ENCODE results near the gene JTB.

The JTB gene

GRCh38 chr1:153963850-153964331, 13.6 kb downstream of the JTB start:
- H4K20me1 ChIP-seq (ENCODE audit: insufficient read depth, low read length): no peaks in the 10 kb centered on the region; the same call in 1 of the 2 replicates
- H2AFZ ChIP-seq (ENCODE audit: low read depth, low read length): peak overlapping the region; percentile 84
- DNase-seq (no peak), ATAC-seq (ENCODE audit: insufficient read depth, low read depth) (no peak)
- H3K79me2 ChIP-seq (ENCODE audit: insufficient read depth, low read length): peaks cover 74% of the 10 kb centered on the region
- peaks cover 71% of the 10 kb centered on the region for H3K4me1 ChIP-seq (ENCODE audit: insufficient read depth, low read length)
- peak overlapping the region; percentile 87 for H3K9ac ChIP-seq (ENCODE audit: low read depth, low read length)
- peak overlapping the region; percentile 80 for H3K27ac ChIP-seq (ENCODE audit: low read length)
- H3K4me2 ChIP-seq (ENCODE audit: insufficient read depth, low read length): peak overlapping the region; percentile 91
- H3K4me3 ChIP-seq (ENCODE audit: low read depth in 1 of 2, low read length in 2 of 2): peak overlapping the region; percentile 80 to 89; a peak in 3 of 4 replicates
- H3K36me3 ChIP-seq (ENCODE audit: insufficient read depth, low read length): peaks cover 24% of the 10 kb centered on the region
- H3K27me3 ChIP-seq (ENCODE audit: insufficient read depth, low read length, poor library complexity): no peaks in the 10 kb centered on the region
- no peaks in the 10 kb centered on the region for H3K9me3 ChIP-seq (ENCODE audit: insufficient read depth, low read length, severe bottlenecking)
- TF ChIP-seq CTCF (IDR thresholded peaks at IDR 0.05; ENCODE audit: borderline replicate concordance, extremely low read depth, low read length, poor library complexity, severe bottlenecking): no peak

GRCh38 chr1:153963030-153963849, 14.2 kb downstream of the JTB start, which contains the start of gene SLC39A1:
Gene SLC39A1, minus strand, starts transcription at chr1:153963537. Its CDS starts 822 bp downstream, at chr1:153962715.
- peak; percentile 70 for ATAC-seq (ENCODE audit: insufficient read depth, low read depth)
- Histone ChIP-seq H3K36me3 (ENCODE audit: insufficient read depth, low read length) (peaks cover 24% of the 10 kb centered on the region), H3K4me2 (ENCODE audit: insufficient read depth, low read length) (peak within 1 kb of the TSS; percentile 91), H3K4me1 (ENCODE audit: insufficient read depth, low read length) (peaks cover 67% of the 10 kb centered on the region), H3K27ac (ENCODE audit: low read length) (peak within 1 kb of the TSS; percentile 80), H3K79me2 (ENCODE audit: insufficient read depth, low read length) (peaks cover 71% of the 10 kb centered on the region), H2AFZ (ENCODE audit: low read depth, low read length) (peak within 1 kb of the TSS; percentile 90), H3K27me3 (ENCODE audit: insufficient read depth, low read length, poor library complexity) (no peaks in the 10 kb centered on the region), H3K9me3 (ENCODE audit: insufficient read depth, low read length, severe bottlenecking) (no peaks in the 10 kb centered on the region), H4K20me1 (ENCODE audit: insufficient read depth, low read length) (peaks cover under 1% of the 10 kb centered on the region; the same call in 1 of the 2 replicates), H3K4me3 (ENCODE audit: low read depth in 1 of 2, low read length in 2 of 2) (peak within 1 kb of the TSS; percentile 80 to 89), H3K9ac (ENCODE audit: low read depth, low read length) (peak within 1 kb of the TSS; percentile 87)
- TF ChIP-seq CTCF (IDR thresholded peaks at IDR 0.05; ENCODE audit: borderline replicate concordance, extremely low read depth, low read length, poor library complexity, severe bottlenecking): no peak
- no peak for TF ChIP-seq EZH2 (IDR thresholded peaks at IDR 0.05; ENCODE audit: borderline replicate concordance, low read depth, low read length, severe bottlenecking)
- DNase-seq: peak; percentile 99

DNA sequence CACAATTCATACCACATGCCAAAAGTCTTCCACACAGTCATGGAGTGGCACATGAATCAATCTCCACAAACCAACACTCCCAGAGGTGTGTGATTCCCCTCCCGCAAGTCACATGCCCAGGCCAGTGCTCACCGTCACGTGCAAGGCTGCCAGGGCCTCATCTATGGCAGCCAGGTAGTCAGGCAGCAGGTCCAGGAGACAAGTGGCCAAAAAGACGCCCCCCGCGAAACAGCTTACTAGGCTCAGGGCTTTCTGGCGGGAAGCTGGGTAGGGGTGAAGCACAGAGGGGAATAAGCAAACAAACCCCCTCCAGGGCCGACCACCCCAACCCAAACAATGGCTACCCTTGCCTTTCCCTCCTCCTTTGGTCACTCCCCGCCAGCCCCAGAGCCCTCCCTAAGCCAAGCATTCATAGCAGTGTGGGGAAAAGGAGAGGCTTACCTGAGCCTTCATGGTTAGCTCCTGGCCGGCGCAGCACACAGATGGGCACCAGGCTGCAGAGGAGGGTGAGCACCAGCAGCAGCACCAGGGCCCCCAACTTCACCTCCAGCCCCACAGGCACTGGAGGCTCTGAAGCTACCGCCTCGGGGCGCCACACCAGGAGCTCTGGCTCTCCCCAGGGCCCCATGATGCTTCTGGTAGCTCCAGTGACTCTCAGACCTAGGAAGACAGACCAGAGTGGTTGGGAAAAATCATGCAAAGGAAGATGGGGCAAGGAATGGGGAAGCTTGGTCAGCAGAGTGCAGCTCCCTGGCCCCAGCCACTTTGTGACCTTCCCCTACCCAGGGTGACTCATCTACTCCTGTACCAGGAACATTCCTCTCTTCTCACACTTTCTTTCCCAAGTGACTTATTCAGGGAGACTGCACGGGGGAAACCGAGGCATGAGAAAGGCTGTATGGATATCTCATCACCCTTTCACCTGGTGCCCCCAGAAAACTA, 15.1 kb downstream of the JTB start:
- H4K20me1 ChIP-seq (ENCODE audit: insufficient read depth, low read length): peaks cover 9% of the 10 kb centered on the region
- peak overlapping the region; percentile 80 for H3K27ac ChIP-seq (ENCODE audit: low read length)
- DNase-seq (no peak), ATAC-seq (ENCODE audit: insufficient read depth, low read depth) (no peak)
- H3K4me3 ChIP-seq (ENCODE audit: low read depth in 1 of 2, low read length in 2 of 2): peak overlapping the region; percentile 80 to 89
- TF ChIP-seq EZH2 (IDR thresholded peaks at IDR 0.05; ENCODE audit: borderline replicate concordance, low read depth, low read length, severe bottlenecking) (no peak), CTCF (IDR thresholded peaks at IDR 0.05; ENCODE audit: borderline replicate concordance, extremely low read depth, low read length, poor library complexity, severe bottlenecking) (no peak)
- peak overlapping the region; percentile 91 for H3K4me2 ChIP-seq (ENCODE audit: insufficient read depth, low read length)
- peak overlapping the region; percentile 87 for H3K9ac ChIP-seq (ENCODE audit: low read depth, low read length)
- H3K4me1 ChIP-seq (ENCODE audit: insufficient read depth, low read length): peaks cover 67% of the 10 kb centered on the region
- peaks cover 74% of the 10 kb centered on the region for H3K79me2 ChIP-seq (ENCODE audit: insufficient read depth, low read length)
- peaks cover 27% of the 10 kb centered on the region for H3K36me3 ChIP-seq (ENCODE audit: insufficient read depth, low read length)
- peak overlapping the region; percentile 90 for H2AFZ ChIP-seq (ENCODE audit: low read depth, low read length)
- H3K9me3 ChIP-seq (ENCODE audit: insufficient read depth, low read length, severe bottlenecking): no peaks in the 10 kb centered on the region
- H3K27me3 ChIP-seq (ENCODE audit: insufficient read depth, low read length, poor library complexity): no peaks in the 10 kb centered on the region
